ENCODE measurements around the gene OTOP3. TPM values are rescaled to one million over a fixed set of nuclear protein-coding genes. Genes with fewer than 3 reads are reported as not detected.

The OTOP3 gene
- total RNA-seq, 1 experiment from 2014 or later = not detected

DNA sequence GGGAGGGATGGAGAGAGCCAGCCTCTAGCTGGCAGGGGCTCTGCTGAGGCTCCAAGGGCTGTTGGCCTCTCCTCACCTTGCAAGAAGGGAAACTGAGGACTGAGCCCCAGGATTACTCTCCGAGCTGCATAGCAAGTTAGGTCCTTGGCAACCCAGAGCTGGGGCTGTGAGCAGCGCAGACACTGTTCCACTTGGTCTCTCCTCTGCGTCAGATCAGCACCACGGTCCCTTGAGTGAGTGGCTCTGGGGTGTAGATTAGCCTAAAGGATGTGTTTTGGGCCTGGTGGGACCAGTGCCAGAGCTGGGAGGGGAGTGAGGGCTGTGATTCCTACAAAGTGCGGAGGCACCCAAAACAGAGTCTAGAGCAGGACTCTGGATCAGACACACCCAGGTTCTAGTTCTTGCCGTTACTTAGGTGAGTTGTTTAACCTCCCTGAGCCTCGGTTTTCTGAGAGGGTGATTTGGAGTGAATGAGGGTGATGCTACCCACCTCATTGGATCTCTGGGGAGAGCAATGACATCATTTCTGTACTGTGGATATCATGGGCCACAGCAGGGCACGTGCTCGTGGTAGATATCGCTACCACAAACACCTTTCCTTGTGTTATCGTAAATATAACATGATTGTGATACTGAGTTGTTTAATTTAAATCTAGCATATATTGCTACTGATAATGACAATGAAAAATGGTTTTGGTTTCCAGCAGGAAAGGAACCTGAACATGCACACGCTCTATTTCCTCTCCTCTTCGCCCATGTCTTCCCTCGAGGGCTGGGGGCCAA is 34.2 kb upstream of the OTOP3 start:
- CTCF ChIA-PET = no interaction called here
- no peaks in the 10 kb centered on the region for H3K9me2 ChIP-seq (replicated peaks; ENCODE audit: low read length)
- BruUV-seq (replicated peaks) = no TSS peak
- H3K9ac ChIP-seq (ENCODE audit: low read length) = no peak overlapping the region
- no peaks in the 10 kb centered on the region for H3K4me1 ChIP-seq (ENCODE audit: insufficient read depth, low read length)
- H4K20me1 ChIP-seq (ENCODE audit: low read length) = no peaks in the 10 kb centered on the region
- ATAC-seq = no peak
- H3K9me3 ChIP-seq (ENCODE audit: low read length) = no peaks in the 10 kb centered on the region
- H3K4me3 ChIP-seq (ENCODE audit: low read length) = no peak overlapping the region
- intact Hi-C loops (cut with micrococcal nuclease) = no loop called here
- no peak overlapping the region for H3K27ac ChIP-seq (ENCODE audit: low read length)
- H3K4me2 ChIP-seq (ENCODE audit: low read length) = no peak overlapping the region
- no peaks in the 10 kb centered on the region for H3F3A ChIP-seq (ENCODE audit: low read length, unreplicated experiment)
- H3K27me3 ChIP-seq (ENCODE audit: low read length) = peaks cover 7% of the 10 kb centered on the region; the same call in 1 of the 2 replicates
- H2AFZ ChIP-seq (ENCODE audit: low read length) = no peak overlapping the region
- DNase-seq = no peak
- POLR2A ChIA-PET (ENCODE audit: unreplicated experiment) = no interaction called here
- TF ChIP-seq, protein P1, sequence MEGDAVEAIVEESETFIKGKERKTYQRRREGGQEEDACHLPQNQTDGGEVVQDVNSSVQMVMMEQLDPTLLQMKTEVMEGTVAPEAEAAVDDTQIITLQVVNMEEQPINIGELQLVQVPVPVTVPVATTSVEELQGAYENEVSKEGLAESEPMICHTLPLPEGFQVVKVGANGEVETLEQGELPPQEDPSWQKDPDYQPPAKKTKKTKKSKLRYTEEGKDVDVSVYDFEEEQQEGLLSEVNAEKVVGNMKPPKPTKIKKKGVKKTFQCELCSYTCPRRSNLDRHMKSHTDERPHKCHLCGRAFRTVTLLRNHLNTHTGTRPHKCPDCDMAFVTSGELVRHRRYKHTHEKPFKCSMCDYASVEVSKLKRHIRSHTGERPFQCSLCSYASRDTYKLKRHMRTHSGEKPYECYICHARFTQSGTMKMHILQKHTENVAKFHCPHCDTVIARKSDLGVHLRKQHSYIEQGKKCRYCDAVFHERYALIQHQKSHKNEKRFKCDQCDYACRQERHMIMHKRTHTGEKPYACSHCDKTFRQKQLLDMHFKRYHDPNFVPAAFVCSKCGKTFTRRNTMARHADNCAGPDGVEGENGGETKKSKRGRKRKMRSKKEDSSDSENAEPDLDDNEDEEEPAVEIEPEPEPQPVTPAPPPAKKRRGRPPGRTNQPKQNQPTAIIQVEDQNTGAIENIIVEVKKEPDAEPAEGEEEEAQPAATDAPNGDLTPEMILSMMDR (conservative IDR thresholded peaks at IDR 0.05; ENCODE audit: low read depth, low read length) = no peak
- no peaks in the 10 kb centered on the region for H3K36me3 ChIP-seq (ENCODE audit: low read depth, low read length)
- no peaks in the 10 kb centered on the region for H3K79me2 ChIP-seq (ENCODE audit: low read length)

DNA sequence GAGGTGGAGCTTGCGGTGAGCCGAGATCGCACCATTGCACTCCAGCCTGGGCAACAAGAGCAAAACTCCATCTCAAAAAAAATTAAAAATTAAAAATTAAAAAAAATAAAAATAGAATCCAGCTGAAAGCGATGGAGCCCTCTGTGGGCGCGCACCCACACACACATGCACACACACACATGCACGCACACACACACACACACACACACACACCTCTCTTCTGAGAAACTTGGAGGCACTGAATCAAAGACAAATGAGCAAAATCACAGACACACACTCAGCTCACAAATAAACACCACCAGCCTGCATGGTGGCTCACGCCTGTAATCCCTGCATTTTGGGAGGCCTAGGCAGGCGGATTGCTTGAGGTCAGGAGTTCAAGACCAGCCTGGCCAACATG is 32.7 kb upstream of the OTOP3 start:
- Histone ChIP-seq H3K9me3 (ENCODE audit: low read length) (no peaks in the 10 kb centered on the region), H3K27me3 (ENCODE audit: low read length) (peaks cover 4% of the 10 kb centered on the region; the same call in 1 of the 2 replicates), H3K4me2 (ENCODE audit: low read length) (no peak overlapping the region), H3K9me2 (replicated peaks; ENCODE audit: low read length) (no peaks in the 10 kb centered on the region), H2AFZ (ENCODE audit: low read length) (no peak overlapping the region), H3K27ac (ENCODE audit: low read length) (no peak overlapping the region), H3K36me3 (ENCODE audit: low read depth, low read length) (no peaks in the 10 kb centered on the region), H3K4me3 (ENCODE audit: low read length) (no peak overlapping the region), H3K79me2 (ENCODE audit: low read length) (no peaks in the 10 kb centered on the region), H3F3A (ENCODE audit: low read length, unreplicated experiment) (no peaks in the 10 kb centered on the region), H3K4me1 (ENCODE audit: insufficient read depth, low read length) (no peaks in the 10 kb centered on the region), H3K9ac (ENCODE audit: low read length) (no peak overlapping the region), H4K20me1 (ENCODE audit: low read length) (no peaks in the 10 kb centered on the region)
- intact Hi-C loops (cut with micrococcal nuclease) = no loop called here
- CTCF ChIA-PET = no interaction called here
- POLR2A ChIA-PET (ENCODE audit: unreplicated experiment) = interaction anchor here (0.6 kb wide), 1 partner anchor 30 kb away, joined by 4 read pairs; the partner anchor contains the start of gene FDXR
- TF ChIP-seq EZH2 (IDR thresholded peaks at IDR 0.05; ENCODE audit: low read length, unreplicated experiment) = no peak
- TF ChIP-seq EZH2phosphoT487 (IDR thresholded peaks at IDR 0.05; ENCODE audit: borderline replicate concordance, low read length) = no peak
- TF ChIP-seq, protein P1 (conservative IDR thresholded peaks at IDR 0.05; ENCODE audit: low read depth, low read length) = no peak
- no TSS peak for BruUV-seq (replicated peaks)
- DNase-seq (no peak), ATAC-seq (no peak)

- Histone ChIP-seq H4K20me1 (ENCODE audit: low read length) (no peaks in the 10 kb centered on the region), H3K9me2 (replicated peaks; ENCODE audit: low read length) (no peaks in the 10 kb centered on the region), H3K4me2 (ENCODE audit: low read length) (no peak overlapping the region), H3K36me3 (ENCODE audit: low read depth, low read length) (no peaks in the 10 kb centered on the region), H3K4me1 (ENCODE audit: insufficient read depth, low read length) (no peaks in the 10 kb centered on the region), H2AFZ (ENCODE audit: low read length) (no peak overlapping the region), H3K9me3 (ENCODE audit: low read length) (no peaks in the 10 kb centered on the region), H3K4me3 (ENCODE audit: low read length) (no peak overlapping the region), H3K9ac (ENCODE audit: low read length) (no peak overlapping the region), H3F3A (ENCODE audit: low read length, unreplicated experiment) (no peaks in the 10 kb centered on the region), H3K79me2 (ENCODE audit: low read length) (no peaks in the 10 kb centered on the region), H3K27ac (ENCODE audit: low read length) (no peak overlapping the region), H3K27me3 (ENCODE audit: low read length) (peaks cover 4% of the 10 kb centered on the region; the same call in 1 of the 2 replicates)
- no peak for DNase-seq
- intact Hi-C loops (cut with micrococcal nuclease) = no loop called here
- ChIA-PET POLR2A (ENCODE audit: unreplicated experiment) (no interaction called here), CTCF (no interaction called here)
- ATAC-seq = no peak
- no TSS peak for BruUV-seq (replicated peaks)
- TF ChIP-seq, protein P1 (conservative IDR thresholded peaks at IDR 0.05; ENCODE audit: low read depth, low read length) = no peak
- TF ChIP-seq EZH2 (IDR thresholded peaks at IDR 0.05; ENCODE audit: low read length, unreplicated experiment) = no peak
- no peak for TF ChIP-seq EZH2phosphoT487 (IDR thresholded peaks at IDR 0.05; ENCODE audit: borderline replicate concordance, low read length)
These were observed 32.0 kb upstream of the OTOP3 start for GRCh38 chr17:74903671-74904070.

Data from PC-3 (cell line).